NOMO-1 (cell line): Measurements from ENCODE around the gene TAP1.

ENCODE experiments used
- DNase-seq, 2 experiments: peaks; one replicate each; lab custom pipeline; 2025; ENCODE audit not compliant: unreplicated experiment in 2 of 2; lab: John Stamatoyannopoulos, UW

The TAP1 gene

DNA sequence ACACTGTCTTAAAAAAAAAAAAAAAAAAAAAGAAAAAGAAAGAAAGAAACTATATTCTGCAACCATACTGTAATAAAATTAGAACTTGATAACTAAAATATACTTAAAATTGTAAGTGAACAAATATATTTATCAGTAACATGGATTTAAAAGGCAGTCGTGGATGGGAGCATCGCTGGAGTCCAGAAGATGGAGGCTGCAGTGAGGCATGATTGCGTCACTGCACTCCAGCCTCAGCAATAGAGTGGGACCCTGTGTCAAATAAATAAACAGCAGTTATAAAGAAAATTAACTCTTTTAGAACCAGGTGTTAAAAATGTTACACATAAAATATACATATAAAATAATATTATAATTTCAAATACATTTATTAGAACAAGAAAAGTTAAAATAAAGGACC is 9.2 kb upstream of the TAP1 start:
- peak in 1 of 2 experiments; percentile 29 for DNase-seq

DNA sequence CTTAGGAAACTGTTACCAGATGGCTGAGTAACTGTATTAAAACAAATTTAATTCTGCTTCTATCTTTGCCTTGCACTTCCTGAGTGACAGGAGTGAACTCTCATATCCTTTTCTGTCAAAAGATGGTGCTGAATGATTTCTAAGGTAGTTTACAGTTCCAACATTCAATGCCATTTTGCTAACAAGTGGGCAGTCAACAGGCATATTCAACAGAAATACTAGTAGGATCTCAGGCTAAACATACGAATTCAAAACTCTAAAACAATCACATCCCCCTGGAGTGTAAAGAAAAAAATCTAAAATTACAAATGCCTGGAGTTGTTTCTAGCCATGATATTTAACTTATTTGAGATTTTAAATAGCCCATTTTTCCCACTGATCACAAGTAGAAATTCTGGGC is 7.2 kb upstream of the TAP1 start:
- no peak for DNase-seq

DNA sequence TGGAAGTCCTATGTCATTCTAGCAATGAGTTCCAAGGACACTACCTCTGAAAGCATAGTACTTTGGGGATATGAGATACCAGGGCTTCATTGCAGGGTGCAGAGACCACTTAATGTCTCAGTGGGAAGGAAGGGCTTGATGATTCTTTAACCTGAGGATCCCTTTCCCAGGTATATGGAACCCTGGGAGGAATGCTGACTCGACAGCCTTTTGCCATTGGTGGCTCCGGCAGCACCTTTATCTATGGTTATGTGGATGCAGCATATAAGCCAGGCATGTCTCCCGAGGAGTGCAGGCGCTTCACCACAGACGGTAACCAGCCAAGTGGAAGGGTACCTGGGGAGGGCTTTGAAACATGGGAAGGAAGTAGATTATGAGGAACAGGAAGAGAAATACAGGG is 4.7 kb upstream of the TAP1 start:
- DNase-seq = no peak

DNA sequence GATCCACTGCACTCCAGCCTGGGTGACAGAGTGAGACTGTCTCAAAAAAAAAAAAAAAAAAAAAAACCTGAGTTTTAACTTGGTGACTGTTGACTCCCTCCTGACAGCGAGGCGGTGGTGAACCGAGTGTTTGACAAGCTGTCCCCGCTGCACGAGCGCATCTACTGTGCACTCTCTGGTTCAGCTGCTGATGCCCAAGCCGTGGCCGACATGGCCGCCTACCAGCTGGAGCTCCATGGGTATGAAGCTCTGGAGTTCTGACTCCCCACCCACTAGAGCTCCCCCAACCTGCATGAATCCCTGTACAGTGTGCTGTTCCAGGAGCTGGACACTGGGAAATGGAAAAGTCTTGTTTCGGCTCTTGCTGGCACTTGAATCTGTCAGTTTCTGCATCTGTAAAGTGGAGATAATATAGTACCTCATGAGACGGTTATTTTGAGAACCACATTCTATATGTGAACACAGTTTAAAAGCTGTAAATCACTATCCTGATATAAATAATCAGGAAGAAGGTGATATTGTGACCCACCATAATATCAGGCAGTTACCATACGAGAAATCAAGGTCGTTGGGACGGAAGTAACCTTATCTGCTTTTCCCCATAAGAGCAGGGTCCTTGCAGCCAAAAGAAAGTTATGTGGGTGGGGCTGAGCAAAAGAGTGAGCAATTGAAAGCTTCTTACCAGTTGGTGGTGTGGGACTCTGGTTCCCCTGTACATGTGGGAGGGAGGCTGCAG is 3.8 kb upstream of the TAP1 start:
- no peak for DNase-seq

DNA sequence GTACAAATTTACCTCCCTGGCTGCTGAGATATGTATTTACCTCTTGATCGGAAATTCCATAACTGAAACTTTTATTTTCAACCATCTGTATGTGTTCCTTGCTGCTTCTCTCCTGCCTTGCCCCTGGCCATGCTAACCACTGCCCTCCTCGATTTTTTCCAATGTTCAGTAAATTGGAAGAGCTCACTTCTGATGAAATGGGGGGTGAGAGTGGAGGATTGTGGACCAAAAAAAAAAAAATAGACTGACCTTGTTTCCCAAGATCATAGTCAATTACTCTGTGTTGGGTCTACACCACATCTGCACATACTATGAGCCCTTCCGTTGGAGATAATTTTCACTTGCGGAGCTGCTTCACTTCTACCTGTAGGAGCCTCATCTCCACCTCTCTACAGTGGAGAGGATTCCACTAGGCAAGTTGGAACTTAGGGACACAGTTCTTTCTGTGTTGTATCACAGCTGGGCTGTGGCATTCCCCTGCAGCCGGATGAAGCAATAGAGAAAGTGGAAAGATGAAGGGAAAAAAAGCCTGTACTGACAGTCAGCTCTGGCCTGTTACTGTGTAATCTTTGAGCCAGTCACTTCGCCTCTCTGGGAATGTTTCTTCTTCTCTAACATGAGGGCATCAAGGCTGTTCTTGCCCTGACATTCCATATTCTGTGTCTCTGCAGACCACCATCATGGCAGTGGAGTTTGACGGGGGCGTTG is 2.1 kb upstream of the TAP1 start:
- no peak for DNase-seq

DNA sequence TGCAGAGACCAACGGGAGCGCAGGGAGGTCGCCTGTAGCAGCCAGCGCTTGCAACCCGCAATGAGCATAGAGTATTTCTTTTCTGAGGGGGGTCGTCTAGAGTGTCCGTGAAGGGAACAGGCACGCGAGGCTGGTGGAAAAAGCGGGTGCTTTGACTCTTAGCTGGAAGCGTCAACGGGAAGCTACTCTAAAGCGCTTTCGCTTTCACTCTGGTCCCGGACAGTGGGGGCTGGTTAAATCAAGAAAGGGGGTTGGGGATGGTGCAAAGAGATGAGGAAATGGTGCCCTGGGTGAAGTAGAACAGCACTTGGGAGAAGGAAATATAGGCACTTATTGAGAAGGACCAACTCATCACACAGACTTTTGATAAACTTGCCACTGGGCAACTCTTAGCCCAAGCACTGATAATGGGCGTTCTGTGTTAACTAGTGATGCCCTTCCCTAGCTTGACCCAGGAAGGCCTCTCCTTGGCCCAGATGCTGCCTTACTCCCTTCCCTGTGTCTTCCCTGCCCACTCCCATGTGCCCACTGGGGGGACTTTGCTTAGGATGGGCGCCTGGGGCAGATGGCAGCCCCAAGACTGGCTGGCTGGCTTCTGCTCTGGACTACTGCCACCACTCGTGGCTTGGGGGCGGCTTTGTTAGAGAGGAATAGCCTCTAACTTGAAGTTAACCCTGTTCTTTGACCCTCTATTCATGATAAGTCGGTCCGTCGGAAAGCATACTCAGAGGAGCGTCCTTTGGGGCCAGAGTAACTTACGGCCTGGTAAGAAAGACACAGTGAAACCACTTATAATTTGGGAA is 1.1 kb upstream of the TAP1 start:
- peak in 1 of 2 experiments; percentile 59 for DNase-seq

DNA sequence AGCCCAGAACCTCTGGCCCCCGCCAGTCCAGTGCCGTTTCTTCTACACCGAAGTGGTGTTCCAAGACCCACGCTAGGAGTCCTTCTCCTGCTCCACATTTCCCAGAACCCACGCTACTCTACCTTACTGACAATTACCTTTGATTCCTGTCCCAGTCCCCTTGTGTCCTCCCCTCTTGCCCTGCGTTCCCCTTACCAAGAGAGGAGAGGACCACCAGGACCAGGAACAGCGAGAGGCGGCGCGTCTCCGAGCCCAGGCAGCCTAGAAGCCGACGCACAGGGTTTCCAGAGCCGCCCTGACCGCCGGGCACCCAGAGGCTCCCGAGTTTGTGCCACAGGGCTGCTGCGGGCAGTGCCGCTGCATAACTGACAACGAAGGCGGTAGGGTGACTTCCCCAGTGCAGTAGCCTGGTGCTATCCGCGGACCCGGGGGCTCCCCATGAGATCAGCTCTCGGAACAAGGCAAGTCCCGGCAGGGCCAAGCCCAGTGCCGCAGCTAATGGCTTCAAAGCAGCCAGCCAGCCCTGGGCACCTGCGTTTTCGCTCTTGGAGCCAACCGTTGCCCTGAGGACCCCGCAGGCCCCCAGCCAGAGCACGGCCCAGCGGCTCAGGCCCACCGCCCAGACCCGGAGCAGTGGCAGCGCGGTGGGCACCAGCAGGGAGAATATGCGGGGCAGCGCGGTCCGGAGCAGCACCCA is 512 bp downstream of the TAP1 start:
- peak; percentile 33 to 41 for DNase-seq

DNA sequence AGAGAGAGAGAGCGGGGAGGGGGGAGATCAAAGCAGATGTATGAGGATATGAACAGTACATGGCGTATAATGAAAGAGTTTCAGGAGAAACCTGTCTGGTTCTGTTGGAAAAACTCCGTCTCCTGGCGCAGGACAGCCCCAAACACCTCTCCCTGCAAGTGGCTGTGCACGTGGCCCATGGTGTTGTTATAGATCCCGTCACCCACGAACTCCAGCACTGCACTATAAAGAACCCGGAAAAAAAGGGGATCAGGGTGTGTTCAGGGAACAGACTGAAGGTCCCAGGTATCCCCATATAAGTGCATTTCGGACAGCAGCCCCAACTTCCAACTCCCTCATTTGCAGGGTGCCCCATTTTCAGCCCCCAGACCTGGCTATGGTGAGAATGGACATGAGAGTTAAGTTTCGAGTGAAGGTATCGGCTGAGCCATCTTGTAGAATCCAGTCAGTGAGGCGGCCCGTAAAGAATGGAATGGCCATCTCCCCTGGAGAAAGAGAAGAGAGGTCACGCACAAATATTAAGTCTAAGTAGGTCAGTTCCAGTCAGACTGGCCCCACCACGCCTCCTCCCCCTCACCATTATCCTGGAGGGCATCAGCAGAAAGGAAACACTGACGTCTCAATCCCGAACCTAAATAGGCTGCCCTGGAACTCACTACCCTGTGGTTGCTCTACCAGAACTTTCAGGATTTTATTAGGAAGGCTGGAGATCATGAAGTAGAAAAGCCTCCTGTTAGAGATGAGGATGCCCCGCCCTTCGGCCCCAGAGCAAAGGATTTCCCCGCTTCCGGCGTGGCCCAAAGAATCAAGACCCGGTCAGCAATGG is 1.3 kb downstream of the TAP1 start:
- DNase-seq = no peak

DNA sequence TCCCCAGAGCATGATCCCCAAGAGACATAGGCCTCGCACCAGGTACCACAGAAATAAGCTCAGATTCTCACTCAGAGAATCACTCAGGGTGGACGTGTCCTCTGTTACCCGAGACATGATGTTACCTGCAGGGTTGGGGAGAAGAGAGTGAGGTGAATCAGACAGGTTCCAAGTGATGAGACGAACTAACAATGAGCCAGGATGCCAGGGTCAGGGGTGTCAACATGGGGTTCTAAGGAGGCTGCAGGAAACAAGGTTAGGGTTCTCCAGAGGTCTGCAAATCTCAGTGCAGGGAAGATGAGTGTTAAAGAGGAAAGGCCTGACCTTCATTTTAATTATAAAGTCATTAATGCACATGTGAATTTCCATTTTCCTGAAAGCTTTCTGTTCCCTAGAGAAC is 2.5 kb downstream of the TAP1 start:
- DNase-seq = no peak

DNA sequence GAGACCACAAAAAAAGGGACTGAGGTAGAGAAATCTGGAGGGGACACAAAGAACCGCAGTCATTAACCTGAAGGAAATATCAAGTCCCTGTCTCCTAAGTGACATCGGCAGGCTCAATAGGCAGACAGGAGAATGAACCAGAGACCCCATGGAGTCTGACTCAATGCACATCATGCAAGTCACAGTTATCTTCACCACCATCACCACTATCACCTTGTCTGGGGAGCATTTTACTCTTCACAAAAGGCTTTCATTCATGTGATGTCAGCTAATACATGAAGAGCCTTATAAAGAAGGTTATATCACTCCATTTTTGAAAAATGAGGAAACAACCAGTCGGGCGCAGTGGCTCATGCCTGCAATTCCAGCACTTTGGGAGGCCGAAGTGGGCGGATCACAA is 4.4 kb downstream of the TAP1 start:
- no peak for DNase-seq

DNA sequence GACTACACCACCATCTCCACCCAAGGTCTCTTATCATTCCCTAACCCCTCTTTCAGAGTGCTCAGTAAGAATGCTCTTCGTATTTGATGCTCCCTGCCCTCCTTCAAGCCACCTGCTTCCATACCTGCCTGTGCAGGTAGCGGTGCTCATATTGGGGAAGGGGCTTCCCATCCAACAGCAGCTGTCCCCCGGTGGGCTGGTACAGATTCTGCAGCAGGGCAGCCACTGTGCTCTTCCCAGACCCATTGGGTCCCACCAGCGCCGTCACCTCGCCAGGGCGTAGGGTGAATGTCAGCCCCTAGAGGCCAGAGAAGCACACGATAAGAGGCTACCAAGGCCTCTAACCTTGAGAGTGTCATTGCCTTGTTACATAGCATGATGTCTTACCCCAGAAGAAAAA is 5.7 kb downstream of the TAP1 start:
- no peak for DNase-seq

DNA sequence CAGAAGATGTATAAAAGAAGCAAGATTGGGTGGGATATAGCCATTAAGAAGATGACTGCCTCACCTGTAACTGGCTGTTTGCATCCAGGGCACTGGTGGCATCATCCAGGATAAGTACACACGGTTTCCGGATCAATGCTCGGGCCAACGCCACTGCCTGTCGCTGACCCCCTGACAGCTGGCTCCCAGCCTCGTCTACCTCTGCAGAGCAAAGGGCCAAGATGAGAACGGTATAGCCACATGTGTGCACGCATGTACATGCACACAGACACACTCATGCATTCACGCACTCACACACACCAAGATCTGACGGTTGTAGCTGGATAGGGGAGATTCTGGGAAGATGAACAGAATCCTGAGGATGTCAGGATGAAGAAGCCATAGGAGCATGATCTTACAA is 6.5 kb downstream of the TAP1 start:
- DNase-seq = no peak

DNA sequence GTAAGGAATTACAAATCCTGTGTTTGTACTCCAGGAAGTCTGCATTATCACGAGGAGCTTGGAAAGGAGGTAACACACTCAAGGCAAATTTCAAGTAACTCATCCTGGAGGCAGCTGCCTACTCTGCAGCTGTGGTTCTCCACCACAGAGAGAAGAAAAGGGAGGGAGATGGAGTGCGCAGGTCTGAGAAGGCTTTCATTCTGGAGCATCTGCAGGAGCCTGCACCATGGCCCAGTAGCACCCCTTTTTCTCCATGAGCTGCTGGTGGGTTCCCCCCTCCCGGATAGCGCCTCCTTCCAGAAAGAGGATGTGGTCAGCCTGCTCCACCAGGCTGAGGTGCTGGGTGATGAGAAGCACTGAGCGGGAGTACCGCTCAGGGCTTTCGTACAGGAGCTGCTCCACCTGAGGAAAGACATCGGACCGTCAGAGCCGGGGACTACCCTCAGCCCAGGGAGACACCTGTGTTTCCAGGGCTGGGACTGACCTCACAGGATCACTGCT is 8.1 kb downstream of the TAP1 start:
- DNase-seq = peak in 1 of 2 experiments; percentile 24

DNA sequence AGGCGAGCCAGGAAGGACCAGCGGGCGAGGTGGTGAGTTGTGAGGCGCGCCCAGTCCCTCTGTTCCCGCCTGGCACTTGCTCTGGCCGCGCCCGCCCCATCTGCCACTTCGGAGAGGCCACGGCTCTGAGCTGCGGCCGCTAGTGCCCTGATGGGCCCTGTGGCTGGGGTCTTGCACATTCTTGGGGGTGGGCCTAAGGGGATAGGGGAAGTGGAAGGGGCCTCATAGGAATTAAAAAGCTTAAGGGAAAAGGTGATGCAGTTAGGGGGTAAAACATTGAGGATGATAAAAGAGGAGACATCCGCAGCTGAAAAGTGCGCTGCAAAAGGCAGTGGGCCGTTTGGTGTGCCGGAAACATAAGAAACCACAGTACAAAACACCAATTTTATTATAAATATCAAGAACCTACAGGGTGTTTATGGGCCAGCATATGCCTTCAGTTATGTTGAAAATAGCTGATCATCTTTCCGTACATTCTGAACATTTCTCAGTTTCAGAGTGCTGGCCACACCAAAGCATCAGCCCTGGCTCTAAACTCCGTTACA is 8.6 kb downstream of the TAP1 start:
- no peak for DNase-seq

DNA sequence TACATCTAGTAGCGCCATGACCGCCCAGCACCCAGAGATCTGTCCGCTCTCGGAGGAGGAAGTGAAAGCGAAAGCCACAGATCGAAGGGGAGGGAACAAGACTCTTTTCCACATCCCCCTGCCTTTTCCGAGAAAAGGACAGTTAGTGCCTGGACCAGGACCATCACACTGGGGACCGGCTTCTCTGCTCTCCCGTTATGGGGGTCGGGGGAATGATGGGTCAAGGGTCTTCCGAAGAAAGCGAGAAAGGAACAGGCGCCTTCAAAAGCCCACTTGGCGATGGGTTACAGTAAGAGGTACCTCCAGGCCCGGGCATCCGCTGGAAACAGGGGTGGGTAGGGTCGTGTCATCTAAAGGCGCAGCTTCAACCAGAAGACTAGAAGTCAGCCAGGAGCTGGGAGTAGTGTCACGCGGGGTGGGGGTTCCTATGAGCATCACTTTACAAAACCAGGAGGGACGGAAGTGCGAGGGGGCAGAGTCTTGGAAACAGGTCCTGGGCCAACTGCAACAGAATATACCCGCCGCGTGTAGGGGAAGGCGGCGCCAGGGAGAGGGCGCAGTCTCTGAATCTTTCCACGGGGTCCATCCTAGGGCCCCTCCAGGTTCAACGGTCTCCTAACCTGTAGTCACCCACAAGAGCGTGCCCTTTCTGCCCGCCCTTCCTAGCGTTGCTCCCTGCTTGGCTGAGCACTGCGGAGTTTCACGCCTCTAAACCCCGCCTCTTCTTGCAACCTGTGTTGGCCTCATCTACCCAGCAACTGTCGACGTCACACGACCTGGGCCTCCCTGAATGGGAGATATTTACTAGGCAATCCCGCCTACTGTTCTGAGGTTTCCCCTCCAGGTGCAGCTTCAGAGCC is 9.3 kb downstream of the TAP1 start, which contains the start of gene PSMB8:
Gene PSMB8 (minus strand): TSS at position 69 of the 860 bp plus-strand sequence. CDS start 51 bp downstream, at position 18.
- peak; percentile 95 to 97 for DNase-seq

DNA sequence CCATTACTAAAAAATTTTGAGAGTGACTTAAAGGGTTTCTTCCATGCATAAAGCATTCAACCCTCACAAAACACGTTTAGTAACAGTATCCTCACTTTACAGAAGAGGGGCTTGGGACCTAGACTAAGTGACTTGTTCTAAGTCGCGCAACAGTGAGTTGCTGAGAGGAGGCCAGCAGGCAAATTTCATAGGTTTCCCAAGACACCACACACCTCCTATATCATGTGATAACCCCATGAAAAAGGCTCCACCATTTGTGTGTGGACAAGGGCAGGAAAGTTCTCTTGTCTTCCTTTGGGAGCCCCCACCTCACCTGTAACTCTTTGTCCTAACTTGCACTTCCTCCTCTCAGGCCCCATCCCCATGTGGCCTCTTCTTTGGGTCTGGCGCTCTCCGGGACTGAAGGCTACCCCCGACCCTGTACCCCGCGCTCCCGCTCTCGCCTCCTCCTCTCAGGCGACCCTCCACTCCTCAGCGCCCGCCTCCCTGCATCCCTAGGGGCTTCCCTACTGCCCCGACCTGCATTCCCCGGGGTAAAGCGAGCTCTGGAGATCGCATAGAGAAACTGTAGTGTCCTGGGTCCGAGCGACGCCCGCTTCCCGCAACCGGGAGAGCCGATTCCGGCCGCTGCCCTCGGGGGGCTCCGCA is 10.0 kb downstream of the TAP1 start:
- DNase-seq = peak in 1 of 2 experiments; percentile 40

DNA sequence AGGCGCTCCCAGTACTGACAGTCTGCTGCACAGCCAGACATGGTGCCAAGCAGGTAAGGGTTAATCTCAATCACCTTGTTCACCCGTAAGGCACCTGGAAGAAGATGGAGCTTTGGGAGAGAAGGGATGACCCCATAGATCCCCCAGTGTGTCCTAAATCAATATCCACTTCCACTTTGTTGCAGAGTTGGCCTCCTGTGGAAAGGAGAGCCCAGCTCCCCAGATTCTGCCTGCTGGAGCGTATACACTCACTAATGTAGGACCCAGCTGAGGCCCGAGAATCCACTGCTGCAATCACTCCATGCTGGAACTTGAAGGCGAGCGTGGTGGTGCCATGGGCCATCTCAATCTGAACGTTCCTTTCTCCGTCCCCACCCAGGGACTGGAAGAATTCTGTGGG is 10.8 kb downstream of the TAP1 start:
- DNase-seq = no peak

DNA sequence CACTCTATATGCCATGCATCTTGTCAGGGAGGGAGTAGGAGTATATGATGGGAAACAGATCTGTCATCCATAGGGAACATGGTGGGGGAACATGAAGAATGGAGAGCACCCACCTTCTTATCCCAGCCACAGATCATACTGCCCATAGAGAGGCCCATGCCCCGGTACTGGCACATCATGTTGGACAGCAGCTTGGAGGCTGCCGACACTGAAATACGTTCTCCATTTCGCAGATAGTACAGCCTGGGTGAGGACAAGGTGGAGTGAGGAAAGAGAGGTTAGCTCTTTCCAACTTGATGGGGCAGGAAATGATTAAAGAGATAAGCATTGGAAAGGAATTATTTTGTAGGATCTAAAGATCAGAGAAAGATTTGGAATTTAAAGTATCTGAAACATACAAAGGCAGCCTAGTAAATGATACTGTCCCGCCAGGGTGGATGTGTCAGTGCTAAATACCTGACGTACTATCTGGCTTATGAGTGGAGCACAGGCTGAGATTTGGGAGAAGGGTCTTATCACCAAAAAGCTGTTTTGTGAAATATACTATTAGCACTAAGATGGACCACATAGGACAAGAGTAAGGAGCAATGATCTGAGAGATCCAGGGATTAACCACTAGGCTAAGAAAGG is 11.4 kb downstream of the TAP1 start:
- no peak for DNase-seq
